GM19372 (cell line): ENCODE data around the gene TAF11L14.

Experiments used
- ATAC-seq: cut with Tn5 transposase; IDR thresholded peaks from one replicate; pipeline ENCODE4 v1.9.1; 2021; ENCODE audit warnings: mild to moderate bottlenecking, low read depth, moderate library complexity; ENCODE audit not compliant: unreplicated experiment

The TAF11L14 gene

GRCh38 chr5:17678751-17679324 lies 44.6 kb downstream of the TAF11L14 start:
- ATAC-seq, result no peak

GRCh38 chr5:17679597-17680203 lies 45.4 kb downstream of the TAF11L14 start:
- ATAC-seq, result no peak

GRCh38 chr5:17680737-17681136 lies 46.5 kb downstream of the TAF11L14 start:
- ATAC-seq, result no peak
